Fibroblast of mammary gland (primary cell): Measurements from ENCODE around the gene CEP89.
A peak's percentile ranks its signal among the peaks of the same experiment; 100 is the strongest.
"Not testable (repeated sequence)": the region's sequence is repeated elsewhere in the genome, so short reads cannot be mapped to it uniquely, and the experiment has no call there.

Experiments
- DNase-seq: peaks from one replicate; pipeline ENCODE4 v3.0.0-alpha.2; 2010; ENCODE audit warnings: low read depth
- H3K4me3 ChIP-seq: 2 replicates; pipeline ENCODE4 v1.5.1; 2011; ENCODE audit warnings: low read depth, mild to moderate bottlenecking, low read length, moderate library complexity; ENCODE audit not compliant: control insufficient read depth
- TF ChIP-seq, protein P1 (sequence below): conservative IDR thresholded peaks from 2 replicates; pipeline ENCODE4 v1.5.1; 2011; ENCODE audit warnings: low read depth, low read length, inconsistent platforms; ENCODE audit not compliant: control insufficient read depth, insufficient read depth

The CEP89 gene

DNA sequence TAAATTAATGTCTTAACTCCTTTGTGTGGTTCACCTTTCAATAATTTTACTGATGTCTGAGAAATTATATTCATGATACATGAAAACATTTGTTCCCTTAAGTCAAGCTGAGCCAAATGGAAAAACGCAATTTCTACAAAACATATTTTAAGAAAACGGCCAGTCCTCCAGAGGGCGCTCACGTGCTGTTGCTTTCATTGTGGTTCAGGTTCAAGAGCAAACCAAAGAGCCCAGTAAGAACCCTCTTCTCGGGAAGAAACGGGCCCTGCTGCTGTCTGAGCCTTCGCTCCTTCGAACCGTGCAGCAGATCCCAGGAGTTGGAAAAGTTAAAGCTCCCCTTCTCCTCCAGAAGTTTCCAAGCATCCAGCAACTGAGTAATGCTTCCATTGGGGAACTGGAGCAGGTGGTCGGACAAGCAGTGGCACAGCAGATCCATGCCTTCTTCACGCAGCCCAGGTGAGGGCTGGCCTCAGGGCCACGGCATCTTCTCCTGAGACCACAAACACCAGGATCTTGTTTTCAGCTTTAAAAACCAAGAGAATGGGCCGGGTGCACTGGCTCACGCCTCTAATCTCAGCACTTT is 4.6 kb upstream of the CEP89 start:
- TF ChIP-seq, protein P1, sequence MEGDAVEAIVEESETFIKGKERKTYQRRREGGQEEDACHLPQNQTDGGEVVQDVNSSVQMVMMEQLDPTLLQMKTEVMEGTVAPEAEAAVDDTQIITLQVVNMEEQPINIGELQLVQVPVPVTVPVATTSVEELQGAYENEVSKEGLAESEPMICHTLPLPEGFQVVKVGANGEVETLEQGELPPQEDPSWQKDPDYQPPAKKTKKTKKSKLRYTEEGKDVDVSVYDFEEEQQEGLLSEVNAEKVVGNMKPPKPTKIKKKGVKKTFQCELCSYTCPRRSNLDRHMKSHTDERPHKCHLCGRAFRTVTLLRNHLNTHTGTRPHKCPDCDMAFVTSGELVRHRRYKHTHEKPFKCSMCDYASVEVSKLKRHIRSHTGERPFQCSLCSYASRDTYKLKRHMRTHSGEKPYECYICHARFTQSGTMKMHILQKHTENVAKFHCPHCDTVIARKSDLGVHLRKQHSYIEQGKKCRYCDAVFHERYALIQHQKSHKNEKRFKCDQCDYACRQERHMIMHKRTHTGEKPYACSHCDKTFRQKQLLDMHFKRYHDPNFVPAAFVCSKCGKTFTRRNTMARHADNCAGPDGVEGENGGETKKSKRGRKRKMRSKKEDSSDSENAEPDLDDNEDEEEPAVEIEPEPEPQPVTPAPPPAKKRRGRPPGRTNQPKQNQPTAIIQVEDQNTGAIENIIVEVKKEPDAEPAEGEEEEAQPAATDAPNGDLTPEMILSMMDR = peak; percentile 84
- no peak overlapping the region for H3K4me3 ChIP-seq
- peak; percentile 66 for DNase-seq

DNA sequence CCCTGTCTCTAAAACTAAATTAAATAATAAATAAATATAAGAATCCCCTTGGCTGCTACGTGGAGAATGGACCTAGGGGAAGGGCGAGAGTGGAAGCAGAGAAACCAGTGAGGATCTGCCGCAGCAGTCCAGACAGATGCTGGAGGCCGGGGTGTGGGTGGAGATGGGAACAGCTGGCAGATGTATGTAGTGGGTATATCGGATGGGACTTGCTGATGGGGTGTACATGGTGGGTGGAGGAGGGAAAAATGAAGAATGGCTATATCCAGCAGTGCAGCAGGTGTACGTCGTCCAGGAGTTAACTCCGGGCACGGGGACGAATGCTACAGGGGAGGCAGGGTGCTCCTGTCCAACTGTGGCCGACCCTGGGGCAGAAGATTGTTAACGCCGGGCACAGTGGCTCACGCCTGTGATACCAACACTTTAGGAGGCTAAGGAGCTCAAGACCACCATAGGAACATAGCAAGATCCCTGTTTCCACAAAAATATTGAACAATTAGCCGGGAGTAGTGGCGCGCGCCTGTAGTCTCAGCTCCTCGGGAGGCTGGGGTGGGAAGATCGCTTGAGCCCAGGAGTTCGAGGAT is 654 bp downstream of the CEP89 start:
- DNase-seq = no peak
- peak overlapping the region; percentile 90 for H3K4me3 ChIP-seq
- TF ChIP-seq, protein P1 = no peak

DNA sequence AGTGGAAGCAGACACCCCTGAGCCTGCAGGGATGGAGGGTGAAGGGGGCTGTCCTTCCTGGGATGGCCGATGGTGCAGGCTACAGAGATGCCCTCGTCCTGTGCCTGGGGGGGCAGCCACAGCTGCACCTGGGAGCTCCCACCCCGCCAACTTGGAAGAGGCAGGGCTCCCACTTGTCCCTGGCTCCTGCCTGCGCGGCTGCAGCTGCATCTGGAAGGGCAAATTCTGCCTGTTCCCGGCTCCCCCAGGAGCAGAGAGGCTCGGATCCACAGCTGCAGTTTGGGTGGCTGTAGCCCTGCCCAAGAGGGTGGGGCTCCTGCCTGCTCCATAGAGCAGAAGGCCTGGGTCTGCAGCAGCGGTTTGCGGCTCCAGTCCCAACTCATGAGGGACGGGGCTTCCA is 2.2 kb downstream of the CEP89 start:
- DNase-seq = no peak
- no peak overlapping the region for H3K4me3 ChIP-seq
- TF ChIP-seq, protein P1 = no peak

DNA sequence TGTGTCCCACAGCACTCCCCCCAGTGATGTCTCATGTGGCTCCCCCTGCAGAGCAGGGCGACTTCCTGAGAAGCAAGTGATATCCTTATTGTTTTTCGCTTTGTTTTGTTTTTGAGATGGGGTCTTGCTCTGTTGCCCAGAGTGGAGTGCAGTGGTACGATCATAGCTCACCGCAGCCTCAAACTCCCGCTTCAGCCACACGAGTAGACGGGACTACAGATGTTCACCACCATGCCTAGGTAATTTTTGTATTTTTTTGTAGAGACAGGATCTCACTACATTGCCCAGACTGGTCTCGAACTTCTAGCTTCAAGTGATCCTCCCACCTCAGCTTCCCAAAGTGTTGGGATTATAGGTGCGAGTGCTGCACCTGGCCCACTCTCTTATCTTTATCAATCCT is 5.0 kb downstream of the CEP89 start:
- TF ChIP-seq, protein P1 = no peak
- no peak overlapping the region for H3K4me3 ChIP-seq
- DNase-seq = no peak

DNA sequence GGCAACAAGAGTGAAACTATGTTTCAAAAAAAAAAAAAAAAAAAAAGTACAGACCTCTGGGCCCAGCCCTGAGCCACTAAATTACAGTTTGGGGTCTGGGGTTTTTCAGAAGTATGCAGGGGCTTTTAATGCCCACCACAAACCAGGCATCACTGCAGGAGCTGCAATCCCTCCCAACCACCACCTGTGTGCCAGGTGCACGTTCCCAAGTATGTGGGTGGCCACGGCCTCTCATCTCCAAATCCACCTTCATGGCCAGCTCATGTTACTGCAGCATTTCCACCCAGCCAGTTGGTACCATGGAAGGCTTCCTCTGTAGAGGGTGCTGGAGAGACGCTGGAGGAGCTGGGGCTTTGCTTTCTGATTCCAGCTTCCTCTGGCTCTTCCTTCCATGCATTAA is 26.5 kb downstream of the CEP89 start:
- TF ChIP-seq, protein P1 = no peak
- no peak overlapping the region for H3K4me3 ChIP-seq
- no peak for DNase-seq

DNA sequence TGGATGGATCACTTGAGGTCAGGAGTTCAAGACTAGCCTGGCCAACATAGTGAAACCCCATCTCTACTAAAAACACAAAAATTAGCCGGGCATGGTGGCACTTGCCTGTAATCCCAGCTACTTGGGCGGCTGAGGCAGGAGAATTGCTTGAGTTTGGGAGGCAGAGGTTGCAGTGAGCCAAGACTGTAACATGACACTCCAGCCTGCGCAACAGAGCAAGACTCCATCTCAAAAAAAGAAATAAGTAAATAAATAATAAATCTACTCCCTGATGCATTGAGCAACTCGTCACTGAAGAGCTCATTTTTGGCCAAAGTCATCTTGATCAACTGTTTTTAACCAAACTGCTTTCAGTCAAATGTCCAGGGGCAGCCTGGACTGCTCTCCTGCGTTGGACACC is 30.5 kb downstream of the CEP89 start:
- peak; percentile 28 for DNase-seq

DNA sequence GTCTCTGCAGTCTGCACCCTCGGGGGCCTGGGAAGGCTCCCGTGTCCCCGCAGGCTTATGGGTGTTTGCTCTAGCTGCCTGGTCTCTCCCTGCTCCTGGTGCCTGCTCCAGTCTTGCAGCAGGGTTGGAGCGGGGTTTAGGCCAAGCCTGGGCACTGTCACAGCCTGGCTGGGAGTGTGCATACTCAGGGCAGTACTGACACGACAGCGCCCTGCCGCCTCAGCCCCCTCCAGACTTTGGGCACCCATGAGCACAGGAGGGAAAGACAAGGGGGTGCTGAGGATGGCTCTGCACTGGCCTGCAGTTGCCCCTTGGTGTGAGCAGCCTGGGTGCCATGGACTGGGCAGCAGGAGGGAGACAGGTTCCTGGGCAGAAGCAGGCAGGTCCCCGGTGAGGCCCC is 35.7 kb downstream of the CEP89 start:
- DNase-seq = no peak
- no peak overlapping the region for H3K4me3 ChIP-seq
- TF ChIP-seq, protein P1 = no peak

More for the DNA sequence above, 30.5 kb downstream of the CEP89 start:
- not testable (repeated sequence) for H3K4me3 ChIP-seq
